IPS-18c (cell line): ENCODE data around the gene SNX32.
A peak's percentile ranks its signal among the peaks of the same experiment; 100 is the strongest.

ENCODE experiments used
- H3K4me3 ChIP-seq: 2 replicates; pipeline ENCODE4 v1.7.0; 2013; ENCODE audit warnings: low read depth, mild to moderate bottlenecking, low read length, moderate library complexity; ENCODE audit not compliant: insufficient read depth
- H3K9me3 ChIP-seq: one replicate; pipeline ENCODE4 v1.6.1; 2013; ENCODE audit warnings: mild to moderate bottlenecking, low read length, moderate library complexity; ENCODE audit not compliant: control insufficient read depth, insufficient read depth

SNX32 gene

DNA sequence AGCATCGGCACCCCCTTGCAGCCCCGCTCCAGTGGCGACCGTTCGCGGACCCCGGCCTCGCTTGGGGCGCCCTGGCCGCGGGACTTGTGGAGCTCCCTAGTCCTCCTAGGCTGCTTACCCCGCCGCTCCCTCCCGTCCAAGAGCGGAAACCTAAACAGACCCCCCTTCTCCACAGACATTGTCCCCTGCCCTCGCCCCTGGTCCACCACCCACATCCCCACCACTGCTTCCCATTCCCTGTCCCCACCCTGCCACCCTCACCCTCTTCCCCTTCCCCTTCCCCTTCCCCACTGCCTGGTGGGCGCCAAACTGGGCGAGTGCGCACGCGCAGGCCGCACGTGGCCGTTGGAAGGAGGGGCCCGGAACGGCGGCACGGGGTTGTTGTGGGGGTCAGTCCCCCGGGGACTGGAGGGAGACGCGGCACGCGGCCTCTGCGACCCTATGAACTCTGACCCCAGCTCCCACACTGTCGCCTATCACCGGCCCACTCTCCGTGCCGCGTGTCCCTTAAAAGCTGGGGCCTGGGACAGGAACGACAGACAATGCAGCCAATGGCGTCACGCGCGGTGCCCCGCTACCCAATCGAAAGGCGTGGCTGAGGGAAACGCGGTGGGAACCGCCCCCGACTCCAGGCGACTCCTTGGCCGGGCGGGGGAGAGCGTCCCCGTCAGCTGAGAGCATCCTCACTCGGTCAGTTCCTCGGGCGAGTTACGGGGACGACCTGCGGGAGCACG lies at the start of gene SNX32:
Gene SNX32 (plus strand): TSS at position 667 of the 734 bp plus-strand sequence. CDS start 103 bp downstream, outside the sequence.
- no peaks in the 10 kb centered on the region for H3K9me3 ChIP-seq
- H3K4me3 ChIP-seq, result peak within 1 kb of the TSS; percentile 78

DNA sequence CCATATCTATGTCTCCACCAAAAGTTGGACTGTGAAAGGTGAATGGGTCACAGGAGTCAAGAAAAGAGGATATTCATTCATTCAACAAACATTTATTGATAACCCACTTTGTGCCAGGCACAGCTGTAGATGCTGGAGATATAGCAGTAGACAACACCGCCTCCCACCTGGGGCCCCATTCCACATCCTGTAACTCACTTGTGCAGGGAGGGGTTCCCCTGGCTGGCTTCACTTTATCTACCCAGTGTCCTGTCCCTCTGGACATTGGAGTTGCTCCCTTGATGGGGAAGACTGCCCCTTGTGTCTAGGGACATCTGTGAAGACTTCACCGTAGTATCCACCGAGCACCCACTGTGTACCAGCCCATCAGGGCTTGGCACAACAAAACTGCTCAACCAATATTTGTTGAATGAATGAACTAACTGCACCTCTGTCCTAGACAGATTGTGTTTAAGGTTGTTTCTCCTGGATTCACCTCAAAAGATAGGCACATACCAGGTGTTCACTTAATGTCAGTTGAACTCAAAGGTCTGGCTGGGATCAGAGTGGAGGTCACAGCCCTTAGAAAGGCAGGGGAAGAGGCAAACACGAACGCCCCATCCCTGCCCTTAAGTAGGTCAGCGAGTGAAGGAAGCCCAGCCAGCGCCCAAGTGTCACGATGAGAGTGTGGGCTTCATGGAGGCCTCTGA lies 48.3 kb upstream of the SNX32 start:
- Histone ChIP-seq H3K4me3 (no peak overlapping the region), H3K9me3 (no peaks in the 10 kb centered on the region)

DNA sequence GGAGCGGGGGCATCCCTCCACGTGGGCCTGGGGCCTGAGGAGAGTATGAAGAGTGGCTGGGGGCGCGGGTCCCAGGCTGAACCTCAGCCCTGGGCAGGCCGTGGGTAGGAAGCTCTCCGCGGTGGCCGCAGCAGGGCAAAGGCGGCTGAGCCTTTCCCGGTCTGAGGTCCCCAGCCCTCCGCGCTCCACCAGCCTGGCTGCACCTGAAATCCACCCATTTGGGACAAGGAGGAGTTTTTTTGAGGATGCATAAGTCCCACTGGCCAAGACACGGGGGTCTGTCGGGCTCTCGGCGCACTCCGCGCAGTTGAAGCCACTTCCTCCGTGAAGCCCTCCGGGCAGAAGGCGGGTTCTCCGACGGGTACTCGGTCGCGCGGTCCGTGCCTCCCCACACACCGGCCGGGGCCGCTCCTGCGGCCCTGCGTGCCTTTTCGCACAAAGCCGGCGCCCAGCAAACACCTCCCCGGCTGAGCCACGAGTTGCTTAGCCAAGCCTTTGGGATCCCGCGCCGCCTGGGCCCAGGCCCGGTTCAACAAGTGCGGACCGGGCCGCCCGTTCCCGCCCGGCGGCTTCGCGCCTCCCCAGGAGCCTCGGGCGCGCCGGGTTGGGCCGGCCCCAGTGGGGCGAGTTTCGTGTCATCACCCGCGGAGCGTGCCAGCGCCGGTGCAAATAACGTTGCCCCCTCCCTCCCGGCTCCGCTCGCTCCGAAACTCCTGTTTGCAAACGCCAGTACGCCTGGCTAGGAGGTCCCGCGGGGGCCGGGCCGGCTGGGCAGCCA lies 47.6 kb upstream of the SNX32 start:
- Histone ChIP-seq H3K4me3 (peak overlapping the region; percentile 46), H3K9me3 (no peaks in the 10 kb centered on the region)

DNA sequence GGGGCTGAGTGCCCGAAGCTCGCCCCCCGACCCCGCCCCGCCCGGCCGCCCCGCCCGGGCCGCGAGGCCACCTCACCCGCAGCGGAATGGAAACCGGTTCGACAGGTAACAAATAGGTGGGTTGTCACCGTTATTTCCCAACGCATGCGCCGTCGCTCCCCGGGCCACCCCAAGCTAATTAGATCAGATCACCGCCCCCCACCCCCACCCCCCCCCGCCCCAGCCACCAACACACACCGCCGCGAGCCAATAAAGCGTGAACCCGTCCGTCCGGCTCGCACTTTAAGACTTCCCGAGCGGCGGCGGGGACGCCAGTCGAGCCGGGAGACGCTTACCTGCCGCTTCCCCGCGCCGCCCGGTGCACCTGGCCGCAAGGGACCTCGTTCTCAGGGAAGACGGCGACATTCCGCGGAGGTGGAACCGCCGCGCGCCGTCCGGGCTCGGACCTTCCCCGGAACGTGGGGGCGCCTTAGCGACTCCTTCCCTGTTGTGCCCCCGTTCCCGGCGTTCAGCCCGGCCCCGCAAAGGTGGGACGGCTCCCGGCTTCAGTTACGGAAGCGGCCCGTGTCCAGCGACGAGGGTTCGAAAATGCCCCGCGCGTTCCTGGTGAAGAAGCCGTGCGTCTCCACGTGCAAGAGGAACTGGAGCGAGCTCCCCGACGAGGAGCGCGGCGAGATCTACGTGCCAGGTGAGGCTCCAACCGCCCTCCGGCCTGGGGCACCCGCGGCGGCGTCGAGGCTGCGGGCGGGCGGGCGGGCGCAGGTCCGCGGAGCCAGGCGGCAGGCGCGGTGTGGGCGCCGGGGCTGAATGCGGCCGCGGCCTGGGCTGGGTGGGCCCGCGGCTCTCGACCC lies 46.8 kb upstream of the SNX32 start, which contains the start of gene OVOL1:
Gene OVOL1 (plus strand): TSS at position 278 of the 851 bp plus-strand sequence. CDS start 311 bp downstream, at position 589.
- peak within 1 kb of the TSS; percentile 57 for H3K4me3 ChIP-seq
- H3K9me3 ChIP-seq, result no peaks in the 10 kb centered on the region

DNA sequence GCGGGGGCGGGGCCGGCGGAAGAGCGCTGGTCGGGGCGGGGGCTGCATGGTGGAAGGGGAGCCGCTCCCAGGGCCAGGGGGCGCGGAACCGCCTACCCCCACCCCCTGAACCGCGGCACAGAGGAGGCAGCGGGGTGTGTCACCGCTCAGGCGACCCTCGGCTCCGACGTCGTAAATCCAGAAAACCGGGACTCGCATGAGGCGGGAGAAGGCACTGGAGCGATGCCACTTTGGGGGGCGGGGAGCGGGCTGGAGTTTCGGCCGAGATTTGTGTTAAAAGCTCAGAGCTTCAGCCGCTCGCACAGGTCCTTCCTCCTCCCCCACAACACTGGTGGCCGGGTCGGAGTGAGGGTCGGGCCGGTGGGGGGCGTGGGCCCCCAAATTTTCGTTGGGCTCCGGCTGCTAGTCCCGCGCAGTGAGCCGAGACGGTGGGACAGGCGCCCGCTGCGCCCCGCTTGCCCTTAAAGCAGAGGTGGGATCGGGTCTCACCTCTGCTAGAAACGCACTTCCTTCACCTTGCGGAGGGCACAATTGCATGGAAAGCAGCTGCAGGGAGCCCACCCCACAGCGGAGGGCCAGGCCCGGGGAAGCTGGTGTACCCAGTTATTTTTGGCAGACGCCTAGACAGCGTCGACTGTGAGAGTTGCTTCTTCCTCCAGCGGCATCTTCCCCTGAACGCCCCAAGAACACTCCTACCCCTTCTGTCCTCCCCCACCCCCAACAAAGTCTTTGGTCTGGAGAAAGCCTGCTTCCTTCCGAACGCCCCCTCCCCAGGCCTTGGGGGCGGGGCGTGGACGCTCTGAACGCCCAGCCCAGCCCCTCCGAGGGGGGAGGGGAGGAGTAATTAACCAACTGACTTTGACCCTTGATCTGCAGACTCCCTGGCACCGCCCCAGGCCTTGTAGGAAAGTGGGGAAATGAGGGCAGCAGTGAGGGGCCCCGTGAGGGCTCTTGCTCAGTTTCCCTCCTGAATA lies 45.8 kb upstream of the SNX32 start:
- peak overlapping the region; percentile 57 for H3K4me3 ChIP-seq
- H3K9me3 ChIP-seq, result no peaks in the 10 kb centered on the region

DNA sequence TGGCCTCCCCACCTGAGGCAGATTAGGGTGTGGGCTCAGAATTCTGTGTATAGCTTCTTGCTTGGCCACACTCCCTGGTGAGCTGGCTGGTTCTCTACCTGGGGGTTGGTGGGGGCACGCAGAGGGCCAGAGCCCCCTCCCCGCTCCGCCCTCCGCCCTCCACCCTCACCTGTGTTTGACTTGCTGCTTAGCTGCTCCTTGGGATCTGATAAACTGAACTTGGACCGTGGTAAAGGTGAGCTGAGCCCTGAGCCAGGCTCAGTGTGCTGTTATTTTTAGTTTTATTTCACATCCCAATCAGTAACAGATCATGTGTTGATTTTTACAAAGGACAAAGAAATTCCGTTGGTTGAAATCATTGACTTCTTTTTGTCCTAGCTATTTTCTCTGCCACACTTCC lies 44.9 kb upstream of the SNX32 start:
- no peaks in the 10 kb centered on the region for H3K9me3 ChIP-seq
- no peak overlapping the region for H3K4me3 ChIP-seq

DNA sequence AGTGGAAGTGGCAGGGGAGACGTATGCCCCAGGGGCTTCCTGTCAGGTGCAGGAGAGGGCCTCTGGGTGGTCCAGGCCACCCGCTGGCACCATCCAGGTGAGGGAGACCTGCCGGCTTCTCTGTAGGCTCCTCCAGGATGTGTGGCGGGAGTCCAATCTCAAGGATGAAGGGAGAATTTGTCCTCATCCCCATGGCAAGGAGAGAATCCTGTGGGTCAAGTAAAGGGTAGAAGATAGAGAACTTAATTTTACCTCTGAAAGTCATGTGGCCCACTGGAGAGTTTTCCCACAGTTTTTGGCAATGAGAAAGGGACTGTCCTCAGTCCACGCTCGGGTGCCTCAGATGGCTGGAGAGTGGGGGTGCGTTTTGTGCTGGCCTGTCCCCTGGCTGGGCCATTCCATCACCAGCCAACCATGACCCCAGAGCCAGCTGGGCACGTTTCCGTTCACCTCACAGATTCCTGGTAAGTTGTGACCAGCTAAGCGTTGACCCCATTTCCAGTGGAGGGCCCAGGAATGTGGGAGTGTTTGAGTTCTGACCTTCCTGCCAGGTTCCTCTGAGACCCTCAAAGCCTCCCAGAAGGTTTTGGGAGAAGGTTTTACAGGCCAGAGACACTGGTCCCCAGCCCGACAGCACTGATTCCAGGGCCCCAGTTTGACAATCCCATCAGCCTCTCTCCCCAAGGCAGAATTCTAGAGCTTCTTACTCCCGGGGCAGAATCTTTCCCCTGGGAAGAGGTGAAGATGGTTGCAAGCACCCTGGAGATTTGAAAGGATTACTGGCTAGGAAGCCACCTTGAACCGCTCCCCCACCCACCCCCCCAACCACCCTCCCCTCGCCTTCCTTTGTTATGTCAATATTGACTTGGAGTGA lies 44.3 kb upstream of the SNX32 start:
- H3K9me3 ChIP-seq, result no peaks in the 10 kb centered on the region
- no peak overlapping the region; the same call in 1 of the 2 replicates for H3K4me3 ChIP-seq

DNA sequence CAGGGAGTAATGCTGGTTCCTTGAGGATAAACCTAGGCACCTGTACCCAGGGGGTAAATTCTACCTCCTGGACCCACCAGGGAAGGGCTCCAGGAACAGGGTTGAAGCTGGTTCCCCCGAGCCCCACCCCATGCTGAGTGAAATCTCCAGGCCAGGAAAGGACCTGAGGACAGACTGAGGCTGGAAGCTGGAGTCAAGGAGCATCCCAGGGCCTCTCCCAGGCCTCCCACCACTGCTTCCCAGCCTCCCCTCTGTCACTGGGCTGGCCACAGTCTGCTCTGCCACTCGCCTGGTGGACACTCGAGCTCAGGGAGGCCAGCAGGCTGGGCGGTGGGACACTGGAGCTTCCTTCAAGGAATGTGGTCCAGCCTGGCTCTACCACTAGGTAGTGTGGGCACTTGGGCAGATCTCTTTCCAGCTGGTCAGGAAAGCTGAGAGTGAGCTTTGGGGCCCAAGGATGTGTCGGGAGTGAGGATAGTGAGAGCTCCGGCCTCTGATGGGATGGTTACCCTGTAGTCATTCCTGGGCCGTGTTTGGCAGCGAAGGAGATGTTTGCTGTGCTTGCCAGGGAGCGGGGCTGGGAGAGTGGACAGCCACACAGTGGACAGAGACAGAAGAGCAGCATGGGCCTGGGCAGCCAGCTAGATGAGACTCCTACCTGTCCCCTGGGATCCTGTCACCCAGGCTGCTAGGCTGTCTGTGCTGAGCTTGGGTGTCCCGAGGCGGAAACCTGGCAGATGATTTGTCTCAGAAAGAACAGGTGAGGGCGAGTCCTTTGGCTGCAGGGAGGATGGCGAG lies 43.5 kb upstream of the SNX32 start:
- Histone ChIP-seq H3K4me3 (no peak overlapping the region), H3K9me3 (no peaks in the 10 kb centered on the region)

DNA sequence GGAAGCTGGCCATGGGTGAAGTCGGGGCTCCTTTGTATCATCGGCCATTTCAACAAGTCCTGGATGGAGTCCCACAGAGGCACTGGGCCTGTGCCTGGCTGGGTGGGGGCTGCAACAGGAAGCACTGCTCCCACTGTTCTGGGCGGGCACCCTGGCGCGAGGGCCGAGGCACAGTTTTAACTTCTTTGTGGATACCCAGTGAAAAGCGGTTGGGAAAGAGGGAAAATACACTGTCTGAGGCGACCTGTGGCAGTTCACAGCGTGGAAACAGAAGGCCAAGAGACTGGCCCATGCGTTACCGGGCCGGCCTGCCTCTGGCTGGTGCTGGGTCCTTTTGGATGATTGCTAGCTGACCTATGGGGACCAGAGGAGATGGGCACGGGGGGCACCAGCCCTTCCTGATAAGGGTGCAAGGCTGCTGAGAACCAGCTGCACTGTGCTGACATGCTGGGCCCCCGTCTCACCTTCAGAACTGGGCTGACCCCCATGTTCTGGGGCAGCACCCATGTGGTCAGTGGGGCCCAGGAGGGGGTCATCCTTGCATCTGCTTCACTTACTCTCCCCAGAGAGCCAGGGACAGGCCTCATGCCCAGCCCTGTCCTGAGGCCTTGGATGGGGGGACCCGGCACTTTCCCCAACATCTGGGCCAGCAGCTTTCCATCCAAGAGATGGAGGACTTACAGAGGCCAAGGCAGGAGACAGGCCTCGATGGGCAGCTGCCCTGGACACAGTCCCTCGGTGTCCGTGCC lies 42.7 kb upstream of the SNX32 start:
- no peaks in the 10 kb centered on the region for H3K9me3 ChIP-seq
- no peak overlapping the region for H3K4me3 ChIP-seq

DNA sequence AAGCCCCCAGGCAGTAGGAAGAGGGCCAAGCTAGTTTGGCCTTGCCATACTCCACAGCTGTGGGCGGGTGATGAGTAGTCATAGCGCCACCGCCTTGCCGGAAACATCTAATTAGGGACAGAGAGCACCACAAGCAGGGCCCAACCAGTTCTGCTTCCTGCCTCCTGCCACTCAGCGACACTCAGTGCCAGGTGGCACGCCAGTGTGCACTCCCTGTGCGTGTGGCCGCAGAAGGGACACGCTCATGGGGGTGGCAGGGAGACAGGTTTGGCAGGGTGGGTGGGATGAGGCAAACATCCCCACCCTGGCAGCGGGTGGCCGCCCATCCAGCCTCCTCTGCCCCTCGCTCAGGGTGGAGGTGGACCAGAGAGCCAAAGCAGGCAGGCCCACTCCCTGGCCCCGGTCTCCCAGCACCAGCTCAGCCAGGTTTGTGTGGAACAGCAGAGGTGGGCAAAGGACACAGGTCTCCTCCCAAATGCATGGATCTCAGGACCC lies 42.0 kb upstream of the SNX32 start:
- Histone ChIP-seq H3K4me3 (no peak overlapping the region), H3K9me3 (no peaks in the 10 kb centered on the region)

DNA sequence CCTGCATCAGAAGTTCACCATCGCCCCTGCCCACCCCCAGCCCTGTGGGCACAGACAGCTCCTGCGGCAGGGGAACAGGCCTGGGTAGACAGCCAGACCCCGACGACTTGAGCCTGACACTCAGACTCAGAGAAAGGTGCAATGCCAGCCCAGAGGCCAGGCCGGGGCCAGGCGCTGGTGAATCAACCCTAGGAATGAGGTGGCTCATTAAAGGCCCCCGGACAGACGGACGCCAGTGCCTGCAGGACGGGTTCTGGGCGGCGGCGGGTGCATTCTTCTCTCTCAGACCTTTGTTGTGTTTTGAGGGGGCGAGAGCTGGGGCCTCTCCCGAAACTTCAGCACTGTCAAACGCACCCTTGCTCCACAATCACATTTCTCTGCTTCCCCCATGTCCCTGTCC lies 41.3 kb upstream of the SNX32 start:
- H3K9me3 ChIP-seq, result no peaks in the 10 kb centered on the region
- no peak overlapping the region for H3K4me3 ChIP-seq

DNA sequence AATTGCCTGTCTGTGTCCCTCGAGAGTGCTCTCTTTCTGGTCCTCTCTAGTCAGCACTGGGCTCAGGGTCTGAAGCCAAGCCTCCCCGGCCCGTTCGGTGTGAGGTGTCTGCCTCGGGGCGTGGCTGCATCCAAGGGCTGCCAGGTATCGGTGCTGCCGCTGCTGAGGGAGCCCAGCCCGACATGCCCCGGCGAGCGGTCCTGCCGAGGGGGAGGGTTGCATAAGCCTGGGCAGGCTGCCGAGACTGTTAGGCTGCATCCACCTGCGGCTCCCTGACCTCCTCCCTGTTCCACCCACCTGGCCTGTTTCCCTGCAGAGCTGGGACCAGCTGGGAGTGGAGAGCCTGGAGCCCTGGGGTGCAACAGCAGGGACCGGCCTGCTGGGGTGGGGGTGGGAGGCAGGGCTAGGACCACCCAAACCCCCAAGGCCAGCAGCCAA lies 40.6 kb upstream of the SNX32 start:
- Histone ChIP-seq H3K4me3 (no peak overlapping the region), H3K9me3 (no peaks in the 10 kb centered on the region)

DNA sequence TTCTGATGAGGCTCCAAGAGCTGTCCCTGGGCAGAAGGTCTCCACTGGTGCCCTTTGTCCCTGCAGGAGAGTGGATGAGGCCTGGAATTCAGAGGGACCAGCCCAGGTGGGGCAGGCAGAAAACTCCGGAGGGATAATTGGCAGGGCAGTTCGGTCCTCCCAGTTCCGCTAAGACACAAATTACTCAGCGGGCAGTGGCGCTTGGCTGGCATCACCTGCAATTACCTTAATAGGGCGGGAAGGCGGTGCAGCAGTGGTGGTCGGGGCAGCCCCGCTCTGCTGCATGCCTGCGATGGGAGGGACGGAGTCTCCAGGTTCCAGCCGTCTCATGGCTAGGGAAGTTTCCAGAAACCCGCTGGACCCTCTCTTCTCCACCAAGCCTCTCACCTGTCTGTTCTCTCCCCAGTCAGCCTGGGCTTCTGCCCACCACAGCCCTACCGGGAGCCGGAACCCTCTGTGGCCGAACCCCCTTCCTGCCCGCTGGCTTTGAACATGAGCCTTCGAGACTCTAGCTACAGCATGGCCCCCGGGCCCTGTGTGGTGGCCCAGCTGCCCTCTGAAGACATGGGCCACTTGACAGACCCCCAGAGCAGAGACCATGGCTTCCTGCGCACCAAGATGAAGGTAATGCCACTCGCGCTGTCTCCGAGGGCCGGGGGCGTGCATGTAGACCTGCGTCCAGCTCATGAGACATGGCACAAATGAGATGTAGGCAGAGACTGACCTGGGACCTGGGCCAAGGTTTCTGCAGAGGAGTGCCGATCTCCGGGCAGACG lies 40.0 kb upstream of the SNX32 start:
- Histone ChIP-seq H3K4me3 (no peak overlapping the region), H3K9me3 (no peaks in the 10 kb centered on the region)
